Endothelial cell of umbilical vein (primary cell): ENCODE results near the gene FANCC. TPM values are rescaled to one million over a fixed set of nuclear protein-coding genes. Genes with fewer than 3 reads are reported as not detected.

ENCODE experiments used
- BruUV-seq: library from RNA; stranded (reverse); fragments of 400-500 nt; replicated peaks from 2 replicates; lab custom pipeline; 2021; lab: Mats Ljungman, UMichigan
- CTCF ChIA-PET: fragments of 300-600, 350-600 bp; sonication (Branson Sonifier 250); formaldehyde crosslinking; loops from one replicate; lab custom pipeline; 2021; ENCODE audit warnings: antibody characterized with exemption, inconsistent platforms; lab: Charles Lee
- POLR2A ChIA-PET: fragments of 300-600, 350-600 bp; sonication (Branson Sonifier 250); formaldehyde crosslinking; loops from one replicate; lab custom pipeline; 2021; ENCODE audit warnings: antibody characterized with exemption, inconsistent platforms; lab: Charles Lee
- DNase-seq: peaks from one replicate; pipeline ENCODE4 v3.0.0-alpha.2; 2011; ENCODE audit warnings: low read depth, low spot score
- FAIRE-seq: peaks from 2 replicates; lab custom pipeline; 2011; peaks lifted over from hg19 to GRCh38; lab: Jason Lieb, UNC
- H2AFZ ChIP-seq: 2 replicates; pipeline ENCODE4 v1.6.0; 2012; ENCODE audit warnings: low read depth, low read length, control low read depth, inconsistent platforms
- H3K27ac ChIP-seq: 2 replicates; pipeline ENCODE4 v1.5.1; 2011; ENCODE audit warnings: low read depth, mild to moderate bottlenecking, control low read depth, low read length, moderate library complexity; ENCODE audit not compliant: insufficient read depth
- H3K27me3 ChIP-seq, 2 experiments: 2 replicates each; pipeline versions ENCODE4 v1.6.0 to v1.6.1; 2011; ENCODE audit warnings: low read length in 2 of 2, mixed read lengths in 1 of 2; ENCODE audit not compliant: control insufficient read depth in 2 of 2, insufficient read depth in 2 of 2
- H3K36me3 ChIP-seq, 2 experiments: 2 replicates in 1 of 2; 3 replicates in 1 of 2; pipeline ENCODE4 v1.5.1; 2011; ENCODE audit warnings: low read length in 2 of 2, mild to moderate bottlenecking in 1 of 2, moderate library complexity in 1 of 2; ENCODE audit not compliant: control insufficient read depth in 2 of 2, insufficient read depth in 2 of 2; ENCODE audit errors: extremely low read depth in 1 of 2
- H3K4me1 ChIP-seq: 3 replicates; pipeline ENCODE4 v1.5.1; 2011; ENCODE audit warnings: mild to moderate bottlenecking, low read length; ENCODE audit not compliant: control insufficient read depth, insufficient read depth; ENCODE audit errors: extremely low read depth
- H3K4me2 ChIP-seq: 2 replicates; pipeline ENCODE4 v1.6.1; 2011; ENCODE audit warnings: low read length, control low read depth, mixed read lengths; ENCODE audit not compliant: insufficient read depth
- H3K4me3 ChIP-seq, 3 experiments: fragments of 200-600 bp in 1 of 3; sonication (generic), shearing (Covaris generic) in 1 of 3; replicated peaks in 1 of 3; 2 replicates each; pipeline ENCODE4 v1.5.1; 2011 to 2016; ENCODE audit warnings: control low read depth in 3 of 3, low read length in 3 of 3, mild to moderate bottlenecking in 2 of 3, inconsistent platforms in 1 of 3, low read depth in 1 of 3, moderate library complexity in 1 of 3; ENCODE audit not compliant: insufficient read depth in 1 of 3
- H3K79me2 ChIP-seq: 2 replicates; pipeline ENCODE4 v1.6.0; 2012; ENCODE audit warnings: low read length, inconsistent platforms; ENCODE audit not compliant: control insufficient read depth, insufficient read depth
- H3K9ac ChIP-seq: replicated peaks from 2 replicates; pipeline ENCODE3; 2011; ENCODE audit warnings: low read length, control low read depth; ENCODE audit not compliant: insufficient read depth; ENCODE audit errors: extremely low read depth
- H3K9me1 ChIP-seq: replicated peaks from 3 replicates; pipeline ENCODE4 v1.6.0; 2011; ENCODE audit warnings: mild to moderate bottlenecking, low read length; ENCODE audit not compliant: control insufficient read depth, insufficient read depth; ENCODE audit errors: extremely low read depth
- H3K9me3 ChIP-seq: replicated peaks from 2 replicates; pipeline ENCODE4 v1.5.1; 2012; ENCODE audit warnings: low read length, inconsistent platforms; ENCODE audit not compliant: control insufficient read depth, insufficient read depth
- H4K20me1 ChIP-seq: replicated peaks from 2 replicates; pipeline ENCODE3; 2011; ENCODE audit warnings: mild to moderate bottlenecking, low read length; ENCODE audit not compliant: control insufficient read depth, insufficient read depth; ENCODE audit errors: extremely low read depth
- EZH2 ChIP-seq: IDR thresholded peaks from 2 replicates; pipeline ENCODE4 v1.6.1; 2012; ENCODE audit warnings: borderline replicate concordance, low read depth, mild to moderate bottlenecking, moderate library complexity, low read length, inconsistent platforms; ENCODE audit not compliant: severe bottlenecking
- FOS ChIP-seq: IDR thresholded peaks from 2 replicates; pipeline ENCODE4 v1.6.1; 2011; ENCODE audit warnings: mild to moderate bottlenecking, low read length, moderate library complexity, borderline replicate concordance; ENCODE audit not compliant: insufficient read depth
- GATA2 ChIP-seq: IDR thresholded peaks from 2 replicates; pipeline ENCODE4 v1.7.0; 2011; ENCODE audit warnings: low read depth, mild to moderate bottlenecking, moderate library complexity, mixed read lengths, low read length; ENCODE audit not compliant: insufficient read length, insufficient read depth
- JUN ChIP-seq: IDR thresholded peaks from 2 replicates; pipeline ENCODE4 v1.6.1; 2011; ENCODE audit warnings: borderline replicate concordance, low read depth; ENCODE audit not compliant: insufficient read length, insufficient read depth
- MYC ChIP-seq: IDR thresholded peaks from one replicate; pipeline ENCODE4 v1.6.1; 2011; ENCODE audit warnings: mild to moderate bottlenecking, low read depth, low read length
- POLR2A ChIP-seq: IDR thresholded peaks from 2 replicates; pipeline ENCODE4 v1.6.1; 2012; ENCODE audit warnings: low read depth, mild to moderate bottlenecking, control low read depth, low read length
- POLR2AphosphoS5 ChIP-seq: IDR thresholded peaks from 2 replicates; pipeline ENCODE4 v1.6.1; 2012; ENCODE audit warnings: low read depth, mild to moderate bottlenecking, control low read depth, low read length, moderate library complexity; ENCODE audit not compliant: insufficient read depth
- dilution Hi-C: fragments of 300-500 bp; cut with MboI; formaldehyde crosslinking; loops from one replicate; pipeline ENCODE4 v1.15.0; 2019; ENCODE audit warnings: low sequenced_read_pairs; ENCODE audit not compliant: extremely low pct_ligation_motif_present
- intact Hi-C: fragments of 100-400 bp; cut with micrococcal nuclease; formaldehyde crosslinking; loops from one replicate; pipeline ENCODE4 v1.10.0; 2022
- polyA plus RNA-seq, 4 experiments: library from polyadenylated mRNA; depleted of rRNA in 3 of 4; stranded (reverse) in 3 of 4; unstranded in 1 of 4; fragments of >200 nt; gene quantifications; 2 replicates each; pipeline versions ENCODE4 v1.2.1 to v1.2.3, GENCODE V29; 2011 to 2012; ENCODE audit warnings: missing spikeins in 1 of 4
- total RNA-seq: library from RNA; stranded (reverse); gene quantifications from 2 replicates; pipeline ENCODE4 v1.2.3, GENCODE V29; 2021
- TF ChIP-seq, protein P1 (sequence below), 2 donors: IDR thresholded peaks; 1 replicate in 1 of 2; 2 replicates in 1 of 2; pipeline ENCODE4 v1.5.1; 2011; ENCODE audit warnings: low read length in 2 of 2, mild to moderate bottlenecking in 2 of 2, moderate library complexity in 2 of 2, control low read depth in 1 of 2, inconsistent platforms in 1 of 2, low read depth in 1 of 2; ENCODE audit not compliant: insufficient read depth in 1 of 2; ENCODE audit errors: extremely low read depth in 1 of 2
- TF ChIP-seq, protein P2 (sequence below): IDR thresholded peaks from 2 replicates; pipeline ENCODE4 v1.6.1; 2011; ENCODE audit not compliant: insufficient read depth, insufficient read length

FANCC gene
- total and polyA plus RNA-seq, 2 donors (not counting 3 experiments of a cell fraction or from before 2014, with no cell fraction given), result 5.7 to 13.1 TPM

DNA sequence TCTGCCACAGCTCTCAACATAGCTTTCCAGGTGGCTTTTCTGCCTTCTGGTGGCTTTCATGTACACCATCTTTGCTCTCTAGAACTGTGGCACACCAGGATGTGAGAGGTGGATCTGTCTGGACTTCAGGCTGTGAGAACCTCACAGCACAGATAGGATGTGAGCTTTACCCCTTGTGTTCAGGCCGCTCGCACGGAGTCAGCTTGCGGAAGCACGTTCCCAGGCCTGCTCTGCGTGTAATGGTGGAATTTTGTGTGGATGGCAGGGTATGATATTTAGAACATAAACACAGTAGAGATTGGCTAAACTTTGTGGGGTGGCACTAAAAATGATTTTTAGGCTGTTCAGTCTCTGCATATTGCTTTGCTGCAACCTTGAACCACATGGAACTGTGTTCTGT, 250.5 kb downstream of the FANCC start:
- no peak overlapping the region for H3K4me2 ChIP-seq
- no peaks in the 10 kb centered on the region for H3K4me1 ChIP-seq
- POLR2A ChIA-PET, result no interaction called here

More for the DNA sequence above, 250.5 kb downstream of the FANCC start:
- H3K27ac ChIP-seq, result no peak overlapping the region
- H3K9ac ChIP-seq, result no peak overlapping the region
- H3K36me3 ChIP-seq, result peaks cover 0 to 23% of the 10 kb centered on the region in 2 experiments
- dilution Hi-C loops (no loop called here), intact Hi-C loops (no loop called here)
- no peaks in the 10 kb centered on the region for H3K9me1 ChIP-seq
- CTCF ChIA-PET, result interaction anchor here (1.3 kb wide), 1 partner anchor 41 kb away, joined by 3 read pairs; no protein-coding TSS in a partner anchor
- peaks cover 17% of the 10 kb centered on the region for H3K79me2 ChIP-seq
- FAIRE-seq (no peak), DNase-seq (no peak)
- no peaks in the 10 kb centered on the region for H4K20me1 ChIP-seq
- no peak overlapping the region for H3K4me3 ChIP-seq
- H3K27me3 ChIP-seq, result no peaks in the 10 kb centered on the region
- TF ChIP-seq, protein P1, sequence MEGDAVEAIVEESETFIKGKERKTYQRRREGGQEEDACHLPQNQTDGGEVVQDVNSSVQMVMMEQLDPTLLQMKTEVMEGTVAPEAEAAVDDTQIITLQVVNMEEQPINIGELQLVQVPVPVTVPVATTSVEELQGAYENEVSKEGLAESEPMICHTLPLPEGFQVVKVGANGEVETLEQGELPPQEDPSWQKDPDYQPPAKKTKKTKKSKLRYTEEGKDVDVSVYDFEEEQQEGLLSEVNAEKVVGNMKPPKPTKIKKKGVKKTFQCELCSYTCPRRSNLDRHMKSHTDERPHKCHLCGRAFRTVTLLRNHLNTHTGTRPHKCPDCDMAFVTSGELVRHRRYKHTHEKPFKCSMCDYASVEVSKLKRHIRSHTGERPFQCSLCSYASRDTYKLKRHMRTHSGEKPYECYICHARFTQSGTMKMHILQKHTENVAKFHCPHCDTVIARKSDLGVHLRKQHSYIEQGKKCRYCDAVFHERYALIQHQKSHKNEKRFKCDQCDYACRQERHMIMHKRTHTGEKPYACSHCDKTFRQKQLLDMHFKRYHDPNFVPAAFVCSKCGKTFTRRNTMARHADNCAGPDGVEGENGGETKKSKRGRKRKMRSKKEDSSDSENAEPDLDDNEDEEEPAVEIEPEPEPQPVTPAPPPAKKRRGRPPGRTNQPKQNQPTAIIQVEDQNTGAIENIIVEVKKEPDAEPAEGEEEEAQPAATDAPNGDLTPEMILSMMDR (IDR thresholded peaks at IDR 0.05; ENCODE audit: extremely low read depth in 1 of 2, insufficient read depth in 1 of 2, low read depth in 1 of 2, low read length in 2 of 2), result no peak
- TF ChIP-seq, protein P2, sequence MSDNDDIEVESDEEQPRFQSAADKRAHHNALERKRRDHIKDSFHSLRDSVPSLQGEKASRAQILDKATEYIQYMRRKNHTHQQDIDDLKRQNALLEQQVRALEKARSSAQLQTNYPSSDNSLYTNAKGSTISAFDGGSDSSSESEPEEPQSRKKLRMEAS, result no peak
- TF ChIP-seq POLR2A, result no peak
- TF ChIP-seq FOS, result no peak
- no peak for TF ChIP-seq GATA2
- no peak for TF ChIP-seq POLR2AphosphoS5
- TF ChIP-seq MYC, result no peak
- no peak for TF ChIP-seq JUN
- no peak for TF ChIP-seq EZH2
- no peak overlapping the region for H2AFZ ChIP-seq
- no peaks in the 10 kb centered on the region for H3K9me3 ChIP-seq
- no TSS peak for BruUV-seq
